ENCODE data around the gene FBXW8. TPM values are rescaled to one million over a fixed set of nuclear protein-coding genes. Genes with fewer than 3 reads are reported as not detected.

FBXW8 gene
- total RNA-seq, 1 experiment from 2014 or later: 15.6 TPM

- DNase-seq (ENCODE audit: low spot score) (no peak), ATAC-seq (no peak)
- CTCF ChIA-PET: interaction anchor here (0.9 to 2.7 kb wide), 2 partner anchors 14 to 33 kb away, joined by 3 to 18 read pairs; no protein-coding TSS in a partner anchor
- peaks cover 6% of the 10 kb centered on the region for H3K27me3 Mint-ChIP-seq (ENCODE audit: low read depth)
- no peak overlapping the region for H3K27ac Mint-ChIP-seq
- POLR2A ChIA-PET: no interaction called here
- H3K36me3 Mint-ChIP-seq: no peaks in the 10 kb centered on the region
- peaks cover under 1% of the 10 kb centered on the region; the same call in 1 of the 2 replicates for H3K9me3 Mint-ChIP-seq
- no peak for TF ChIP-seq ATF6 (CRISPR knock-in tag; IDR thresholded peaks at IDR 0.05)
- TF ChIP-seq ATF2 (CRISPR knock-in tag; IDR thresholded peaks at IDR 0.05; ENCODE audit: borderline replicate concordance, low read depth): no peak
- TF ChIP-seq ZBTB43 (CRISPR knock-in tag; IDR thresholded peaks at IDR 0.05): no peak
- no peak for TF ChIP-seq ZMAT4 (CRISPR knock-in tag; IDR thresholded peaks at IDR 0.05)
- no peak for TF ChIP-seq MAX (CRISPR knock-in tag; IDR thresholded peaks at IDR 0.05)
- no peak for TF ChIP-seq ZNF138 (CRISPR knock-in tag; conservative IDR thresholded peaks at IDR 0.05)
- no peak for TF ChIP-seq EMX1 (CRISPR knock-in tag; IDR thresholded peaks at IDR 0.05)
- no peak for TF ChIP-seq ETV6 (CRISPR knock-in tag; IDR thresholded peaks at IDR 0.05)
- TF ChIP-seq ZNF671 (CRISPR knock-in tag; IDR thresholded peaks at IDR 0.05): no peak
- no peak for TF ChIP-seq ZNF532 (CRISPR knock-in tag; IDR thresholded peaks at IDR 0.05; ENCODE audit: borderline replicate concordance)
- no peak for TF ChIP-seq GTF2I (CRISPR knock-in tag; conservative IDR thresholded peaks at IDR 0.05)
- TF ChIP-seq USF1 (CRISPR knock-in tag; IDR thresholded peaks at IDR 0.05): no peak
- TF ChIP-seq CREM (CRISPR knock-in tag; IDR thresholded peaks at IDR 0.05): no peak
- no peak for TF ChIP-seq PRRX2 (CRISPR knock-in tag; IDR thresholded peaks at IDR 0.05)
- no peak for TF ChIP-seq ZNF263 (CRISPR knock-in tag; IDR thresholded peaks at IDR 0.05; ENCODE audit: low read depth)
- no peaks in the 10 kb centered on the region for H3K4me1 Mint-ChIP-seq
- no peak overlapping the region for H3K4me3 Mint-ChIP-seq
Measured at GRCh38 chr12:116896411-116896924, 14.3 kb upstream of the FBXW8 start.

Measured in WTC11 (cell line).